K562 (cell line): ENCODE results near the gene RNLS. TPM values are rescaled to one million over a fixed set of nuclear protein-coding genes. Genes with fewer than 3 reads are reported as not detected.

Experiments
- ATAC-seq: fragments of 200-7000 bp; cut with Tn5 transposase; 3 replicates; pipeline ENCODE4 v1.9.1; 2020; ENCODE audit warnings: moderate library complexity
- BruUV-seq: library from RNA; stranded (reverse); fragments of 400-500 nt; replicated peaks from 2 replicates; lab custom pipeline; 2021; lab: Mats Ljungman, UMichigan
- CTCF ChIA-PET: fragments of 300-600 bp; formaldehyde crosslinking; extraction: SDS; loops from one replicate; lab custom pipeline; 2021; ENCODE audit warnings: low intra/inter-chr PET ratio; lab: Yijun Ruan, JAX
- POLR2A ChIA-PET: fragments of 300-600, 350-650 bp; sonication (Branson Sonifier 250); formaldehyde crosslinking; extraction: SDS; loops from one replicate; lab custom pipeline; 2021; ENCODE audit warnings: antibody characterized with exemption, inconsistent platforms; lab: Yijun Ruan, JAX
- DNase-seq, 4 experiments: peaks; one replicate each; pipeline versions ENCODE4 v3.0.0 to v3.0.0-alpha.2; 2011 to 2018; ENCODE audit warnings: low spot score in 3 of 4, mixed read lengths in 3 of 4; ENCODE audit errors: extremely low read depth in 1 of 4
- FAIRE-seq: peaks from 2 replicates; lab custom pipeline; 2011; peaks lifted over from hg19 to GRCh38; lab: Jason Lieb, UNC
- H2AFZ ChIP-seq: 2 replicates; pipeline ENCODE4 v1.6.0; 2011; ENCODE audit warnings: low read depth, low read length, control low read depth, inconsistent platforms
- H3K27ac ChIP-seq: fragments of 200-600 bp; 3 replicates; pipeline ENCODE4 v1.8.0; 2011; ENCODE audit warnings: low read depth, mild to moderate bottlenecking, control low read depth, inconsistent platforms, low read length, moderate library complexity, mixed read lengths; ENCODE audit errors: extremely low read depth
- H3K27me3 ChIP-seq, 2 experiments: fragments of 300-600 bp in 1 of 2; 2 replicates in 1 of 2; 3 replicates in 1 of 2; pipeline versions ENCODE4 v1.6.0 to v1.8.0; 2011; ENCODE audit warnings: inconsistent platforms in 2 of 2, low read length in 2 of 2, mild to moderate bottlenecking in 1 of 2, mixed read lengths in 1 of 2, moderate library complexity in 1 of 2; ENCODE audit not compliant: control insufficient read depth in 2 of 2, insufficient read depth in 2 of 2
- H3K36me3 ChIP-seq: fragments of 300-600 bp; 3 replicates; pipeline ENCODE4 v1.8.0; 2011; ENCODE audit warnings: mild to moderate bottlenecking, low read length, inconsistent platforms; ENCODE audit not compliant: control insufficient read depth, insufficient read depth
- H3K4me1 ChIP-seq, 2 experiments: fragments of 200-600 bp in 1 of 2; replicated peaks in 1 of 2; 2 replicates in 1 of 2; 3 replicates in 1 of 2; pipeline versions ENCODE4 v1.5.1 to v1.8.0; 2011; ENCODE audit warnings: inconsistent platforms in 2 of 2, low read length in 2 of 2, mild to moderate bottlenecking in 1 of 2, mixed read lengths in 1 of 2, moderate library complexity in 1 of 2; ENCODE audit not compliant: control insufficient read depth in 2 of 2, insufficient read depth in 2 of 2
- H3K4me2 ChIP-seq: 2 replicates; pipeline ENCODE4 v1.6.1; 2011; ENCODE audit warnings: low read length, control low read depth, inconsistent platforms, mixed read lengths; ENCODE audit not compliant: insufficient read depth
- H3K4me3 ChIP-seq: fragments of 200-600 bp; sonication (generic), shearing (Covaris generic); 2 replicates; pipeline ENCODE4 v1.5.1; 2016; ENCODE audit warnings: control low read depth, inconsistent platforms
- H3K79me2 ChIP-seq: fragments of 200-600 bp; 3 replicates; pipeline ENCODE4 v1.8.0; 2011; ENCODE audit warnings: low read length, inconsistent platforms; ENCODE audit not compliant: control insufficient read depth, insufficient read depth
- H3K9ac ChIP-seq, 2 experiments: 2 replicates each; pipeline versions ENCODE4 v1.6.0 to v1.6.1; 2011; ENCODE audit warnings: low read depth in 2 of 2, low read length in 2 of 2, control low read depth in 1 of 2, inconsistent platforms in 1 of 2, mild to moderate bottlenecking in 1 of 2, mixed read lengths in 1 of 2; ENCODE audit not compliant: insufficient read depth in 1 of 2
- H3K9me1 ChIP-seq: one replicate; pipeline ENCODE4 v1.6.0; 2011; ENCODE audit warnings: inconsistent platforms, mild to moderate bottlenecking, low read length, moderate library complexity; ENCODE audit not compliant: control insufficient read depth, insufficient read depth
- H3K9me3 ChIP-seq: replicated peaks from 2 replicates; pipeline ENCODE4 v1.5.1; 2011; ENCODE audit warnings: low read depth, low read length, inconsistent platforms; ENCODE audit not compliant: control insufficient read depth, insufficient read depth
- H4K20me1 ChIP-seq: replicated peaks from 2 replicates; pipeline ENCODE4 v1.6.1; 2011; ENCODE audit warnings: low read length, inconsistent platforms, mixed read lengths; ENCODE audit not compliant: control insufficient read depth, insufficient read depth
- FOXP1 ChIP-seq: sonication (generic); formaldehyde crosslinking; IDR thresholded peaks from 2 replicates; pipeline ENCODE4 v1.8.0; 2022; ENCODE audit warnings: mild to moderate bottlenecking, missing genetic modification reagents
- HOXB6 ChIP-seq: fragments of 250-450 bp; sonication (Bioruptor Pico); IDR thresholded peaks from 2 replicates; pipeline ENCODE4 v1.5.1; 2022; ENCODE audit warnings: mild to moderate bottlenecking, borderline replicate concordance
- MEF2D ChIP-seq: conservative IDR thresholded peaks from 2 replicates; pipeline ENCODE4 v1.6.1; 2016; ENCODE audit warnings: low read depth, missing genetic modification characterization, missing compliant biosample characterization
- NR2C1 ChIP-seq, 2 experiments: fragments of 450-650 bp; IDR thresholded peaks; 2 replicates each; pipeline ENCODE4 v1.6.1; 2017; ENCODE audit warnings: mild to moderate bottlenecking in 2 of 2, antibody characterized with exemption in 1 of 2, inconsistent platforms in 1 of 2, missing compliant biosample characterization in 1 of 2, missing genetic modification characterization in 1 of 2
- ZBED1 ChIP-seq: IDR thresholded peaks from 2 replicates; pipeline ENCODE4 v1.6.1; 2014
- ZBTB5 ChIP-seq: fragments of 450-650 bp; IDR thresholded peaks from 2 replicates; pipeline ENCODE4 v1.6.1; 2017; ENCODE audit warnings: antibody characterized with exemption
- WGBS: fragments of 100-300 bp; shearing (Covaris generic); methylation state at CpG from one replicate; pipeline ENCODE4 v1.1.6; 2016; ENCODE audit warnings: low coverage, mixed read lengths; ENCODE audit not compliant: insufficient coverage; ENCODE audit errors: missing lambda C conversion rate; 5-methylcytosine and 5-hydroxymethylcytosine counted together
- in situ Hi-C: fragments of 300-500 bp; cut with MboI; formaldehyde crosslinking; loops from 4 replicates; pipeline ENCODE4 v1.15.0; 2018; ENCODE audit warnings: inconsistent platforms, mixed read lengths
- intact Hi-C: fragments of 100-400 bp; cut with micrococcal nuclease; formaldehyde crosslinking; loops from 2 replicates; pipeline ENCODE4 v1.14.2; 2022
- polyA plus RNA-seq, 8 experiments: library from polyadenylated mRNA; depleted of rRNA in 4 of 8; stranded (reverse) in 5 of 8; unstranded in 3 of 8; fragments of >200 nt; fragmentation: Nextera tagmentation in 2 of 8; fragmentation: Illumina TruSeq in 1 of 8; extraction: Ambion mirVana in 2 of 8; extraction: Trizol in 1 of 8; gene quantifications; 2 replicates each; pipeline versions ENCODE4 v1.2.1 to v1.2.3, GENCODE V29; 2011 to 2014; ENCODE audit warnings: inconsistent platforms in 1 of 8, missing spikeins in 1 of 8
- total RNA-seq, 7 experiments: library from RNA; depleted of rRNA in 6 of 7; stranded (reverse); fragments of >200 nt in 6 of 7; fragmentation: Illumina TruSeq in 2 of 7; extraction: Trizol in 2 of 7; gene quantifications; 2 replicates each; pipeline versions ENCODE4 v1.2.1 to v1.2.3, GENCODE V29; 2011 to 2021; ENCODE audit warnings: low replicate concordance in 1 of 7

Gene RNLS
- total and polyA plus RNA-seq, 9 of the 15 experiments (the other 6 are each of a cell fraction or from before 2014, with no cell fraction given), result 0.14 to 0.72 (median 0.41) TPM; not detected in 3

GRCh38 chr10:88259381-88259780 lies 323.7 kb downstream of the RNLS start:
- Histone ChIP-seq H3K9me3 (no peaks in the 10 kb centered on the region), H3K36me3 (no peaks in the 10 kb centered on the region), H3K79me2 (no peaks in the 10 kb centered on the region), H3K27me3 (no peaks in the 10 kb centered on the region), H3K4me3 (no peak overlapping the region), H3K9me1 (no peaks in the 10 kb centered on the region), H3K4me1 (no peaks in the 10 kb centered on the region), H3K27ac (no peak overlapping the region), H3K9ac (no peak overlapping the region), H4K20me1 (no peaks in the 10 kb centered on the region), H3K4me2 (no peak overlapping the region), H2AFZ (no peak overlapping the region)
- FAIRE-seq, result no peak
- intact Hi-C loops (no loop called here), in situ Hi-C loops (no loop called here)
- WGBS, result 1% methylated on average over 6 of the region's 6 CpGs
- no peak for ATAC-seq
- ChIA-PET CTCF (no interaction called here), POLR2A (no interaction called here)
- no TSS peak for BruUV-seq
- TF ChIP-seq ZBTB5 (no peak), MEF2D (tag) (no peak), ZBED1 (no peak), FOXP1 (CRISPR knock-in tag) (no peak), HOXB6 (CRISPR knock-in tag) (no peak), NR2C1 (IDR thresholded peaks at IDR 0.05) (no peak), NR2C1 (tag; IDR thresholded peaks at IDR 0.05) (no peak)
- no peak for DNase-seq
